ENCODE results near the gene FIZ1.

Gene FIZ1

DNA sequence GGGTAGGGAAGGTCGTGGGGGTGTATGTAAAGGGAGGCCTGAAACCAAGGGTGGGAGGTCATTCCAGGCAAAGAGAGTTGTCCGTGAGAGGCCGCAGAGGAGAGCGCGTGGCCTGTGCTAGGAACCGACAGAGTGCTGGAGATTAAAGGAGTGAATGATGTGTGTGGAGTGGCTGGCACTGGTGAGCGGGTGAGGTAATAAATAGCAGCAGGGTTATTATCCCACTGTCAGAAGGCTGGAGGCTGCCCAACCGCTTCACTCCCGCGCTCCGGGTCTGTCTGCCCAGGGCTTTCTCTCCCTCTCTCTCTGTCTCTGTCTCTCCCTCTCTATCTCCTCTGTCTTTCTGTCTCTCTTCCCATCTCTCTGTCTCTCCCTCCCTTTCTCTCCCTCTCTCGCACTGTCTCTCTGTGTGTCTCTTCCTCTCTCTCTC, 36.0 kb downstream of the FIZ1 start:
- no peak overlapping the region for H3K27ac Mint-ChIP-seq
- peaks cover 13% of the 10 kb centered on the region for H3K27me3 Mint-ChIP-seq
- DNase-seq (no peak), ATAC-seq (no peak)
- peaks cover 5% of the 10 kb centered on the region for H3K9me3 Mint-ChIP-seq
- no peaks in the 10 kb centered on the region for H3K36me3 Mint-ChIP-seq (ENCODE audit: low read depth)
- no peaks in the 10 kb centered on the region for H3K4me1 Mint-ChIP-seq
- H3K4me3 Mint-ChIP-seq: no peak overlapping the region

DNA sequence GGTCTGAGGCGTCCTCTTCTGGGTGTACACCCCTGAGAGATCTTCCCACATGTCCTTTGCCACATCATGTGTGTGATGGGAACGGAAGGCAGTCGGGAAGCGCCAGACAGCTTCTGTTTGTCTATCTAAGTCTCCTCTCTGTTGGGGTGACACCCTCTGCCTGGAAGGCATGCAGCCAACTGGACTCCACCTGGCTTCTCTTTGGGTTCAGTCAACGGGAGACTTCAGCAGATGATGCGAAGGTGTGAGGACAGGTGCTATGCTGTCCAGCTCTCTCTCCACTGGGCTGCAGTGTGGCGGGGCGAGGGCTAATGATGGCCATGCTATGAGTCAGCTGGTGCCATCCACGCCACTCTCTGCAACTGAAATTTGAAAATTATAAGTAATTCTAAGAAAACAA, 39.6 kb downstream of the FIZ1 start:
- H3K4me1 Mint-ChIP-seq: no peaks in the 10 kb centered on the region
- H3K4me3 Mint-ChIP-seq: no peak overlapping the region
- DNase-seq: no peak
- H3K9me3 Mint-ChIP-seq: peaks cover 5% of the 10 kb centered on the region
- no peaks in the 10 kb centered on the region for H3K36me3 Mint-ChIP-seq (ENCODE audit: low read depth)
- no peak overlapping the region for H3K27ac Mint-ChIP-seq
- ATAC-seq: no peak
- peaks cover 7% of the 10 kb centered on the region for H3K27me3 Mint-ChIP-seq

DNA sequence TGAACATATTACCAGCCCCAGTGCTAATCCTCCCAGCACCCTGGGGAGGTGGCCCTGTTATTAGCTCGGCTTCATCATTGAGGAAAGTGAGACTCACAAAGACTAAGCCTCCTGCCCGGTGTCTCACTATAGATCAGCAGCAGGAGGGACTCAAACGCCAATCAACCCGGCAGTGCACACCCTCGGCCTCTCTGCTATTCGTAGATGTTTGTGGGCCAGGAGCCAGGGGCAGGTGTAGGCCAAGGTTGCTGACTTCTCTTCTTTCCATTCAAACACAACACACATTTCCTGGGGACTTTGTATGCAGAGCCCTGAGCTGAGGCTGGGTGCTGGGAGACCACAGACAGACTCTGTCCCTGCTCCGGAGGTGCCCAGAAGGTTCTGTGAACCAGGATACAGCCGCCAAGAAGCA, 44.6 kb downstream of the FIZ1 start:
- no peak overlapping the region for H3K27ac Mint-ChIP-seq
- H3K36me3 Mint-ChIP-seq (ENCODE audit: low read depth): no peaks in the 10 kb centered on the region
- no peaks in the 10 kb centered on the region for H3K9me3 Mint-ChIP-seq
- H3K4me3 Mint-ChIP-seq: no peak overlapping the region
- no peaks in the 10 kb centered on the region for H3K4me1 Mint-ChIP-seq
- peaks cover 3% of the 10 kb centered on the region for H3K27me3 Mint-ChIP-seq
- no peak for ATAC-seq
- DNase-seq: no peak

DNA sequence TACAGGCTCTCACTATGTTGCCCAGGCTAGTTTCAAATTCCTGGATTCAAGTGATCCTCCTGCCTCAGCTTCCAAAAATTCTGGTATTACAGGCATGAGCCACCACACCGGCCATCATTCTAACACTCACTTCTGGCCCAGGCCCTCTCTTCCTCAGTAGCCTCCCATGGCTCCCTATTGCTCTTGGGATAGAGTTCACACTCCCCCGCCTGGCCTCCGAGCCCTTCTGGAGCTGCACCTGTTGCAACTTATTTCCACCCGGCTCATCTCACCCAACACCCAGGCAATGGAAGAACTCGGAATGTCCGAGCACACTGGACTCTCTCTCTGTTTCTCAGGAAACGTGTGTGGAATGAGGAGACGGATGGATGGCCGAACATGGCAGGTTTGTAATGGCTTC, 45.0 kb downstream of the FIZ1 start:
- no peak for ATAC-seq
- H3K36me3 Mint-ChIP-seq (ENCODE audit: low read depth): no peaks in the 10 kb centered on the region
- H3K9me3 Mint-ChIP-seq: no peaks in the 10 kb centered on the region
- no peak overlapping the region for H3K27ac Mint-ChIP-seq
- no peak for DNase-seq
- peaks cover 3% of the 10 kb centered on the region for H3K27me3 Mint-ChIP-seq
- H3K4me1 Mint-ChIP-seq: no peaks in the 10 kb centered on the region
- H3K4me3 Mint-ChIP-seq: no peak overlapping the region

DNA sequence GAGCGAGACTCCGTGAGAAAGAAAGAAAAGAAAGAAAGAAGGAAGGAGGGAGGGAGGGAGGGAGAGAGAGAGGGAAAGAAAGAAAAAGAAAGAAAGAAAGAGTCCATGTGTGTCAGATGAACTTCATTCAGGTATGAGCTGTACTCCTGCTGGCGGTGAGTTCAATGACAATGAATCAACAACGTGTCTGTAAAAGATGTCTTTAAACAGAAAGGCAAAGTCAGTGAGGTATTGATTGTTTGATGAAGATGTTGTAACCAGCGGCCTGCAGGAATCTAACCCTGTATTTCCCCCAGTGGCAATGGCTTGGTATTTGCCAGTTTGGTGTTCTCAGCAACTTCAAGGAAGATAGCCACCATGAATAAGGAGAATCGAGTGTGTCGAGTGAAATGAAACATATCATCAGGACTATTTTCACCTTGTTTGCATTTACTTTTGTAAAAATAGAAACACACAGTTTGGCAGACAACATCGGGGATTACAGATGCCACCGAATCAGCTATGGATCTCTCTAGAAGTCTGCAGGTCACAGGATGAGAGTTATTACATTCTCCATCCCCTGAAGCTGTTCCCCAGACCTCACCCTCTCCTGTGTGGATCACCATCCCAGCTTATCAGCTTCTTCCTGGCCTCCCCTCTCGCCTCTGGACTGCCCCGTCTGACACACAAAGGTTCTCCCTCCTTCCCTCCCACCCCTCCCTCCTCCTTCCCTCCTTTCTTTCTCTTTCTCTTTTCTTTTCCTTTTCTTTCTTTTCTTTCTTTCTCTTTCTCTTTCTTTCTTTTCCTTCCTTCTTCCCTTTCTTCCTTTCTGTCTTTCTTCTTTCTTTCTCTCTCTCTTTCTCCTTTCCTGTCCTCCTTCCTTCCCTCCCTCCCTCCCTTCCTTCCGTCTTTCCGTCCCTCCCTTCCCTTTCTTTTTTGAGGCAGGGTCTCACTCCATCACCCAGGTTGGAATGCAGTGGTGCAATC, 45.8 kb downstream of the FIZ1 start:
- Mint-ChIP-seq H3K36me3 (ENCODE audit: low read depth) (no peaks in the 10 kb centered on the region), H3K27me3 (peaks cover 3% of the 10 kb centered on the region), H3K4me1 (no peaks in the 10 kb centered on the region), H3K27ac (no peak overlapping the region), H3K4me3 (no peak overlapping the region), H3K9me3 (no peaks in the 10 kb centered on the region)
- no peak for ATAC-seq
- DNase-seq: no peak

DNA sequence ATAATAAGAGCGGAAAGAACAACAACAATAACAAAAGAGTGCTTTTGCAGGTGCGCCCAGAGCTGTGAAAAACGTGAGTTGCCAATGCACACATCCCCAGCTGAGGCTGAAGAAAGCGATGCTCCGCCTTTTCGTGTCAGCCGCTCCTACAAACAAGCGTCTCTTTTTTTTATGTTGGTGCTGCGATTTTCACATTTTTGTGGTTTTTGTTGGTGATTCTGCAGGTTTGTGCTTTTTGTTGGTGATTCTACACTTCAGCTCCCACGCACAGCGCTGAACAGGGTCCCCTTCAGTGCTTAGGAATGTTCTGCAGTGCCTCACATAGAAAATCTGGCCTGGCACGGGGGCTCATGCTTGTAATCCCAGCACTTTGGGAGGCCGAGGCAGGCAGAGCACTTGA, 46.7 kb downstream of the FIZ1 start:
- Mint-ChIP-seq H3K4me1 (no peaks in the 10 kb centered on the region), H3K27me3 (peaks cover 12% of the 10 kb centered on the region), H3K36me3 (ENCODE audit: low read depth) (no peaks in the 10 kb centered on the region), H3K9me3 (no peaks in the 10 kb centered on the region), H3K4me3 (no peak overlapping the region), H3K27ac (no peak overlapping the region)
- no peak for DNase-seq
- ATAC-seq: no peak

DNA sequence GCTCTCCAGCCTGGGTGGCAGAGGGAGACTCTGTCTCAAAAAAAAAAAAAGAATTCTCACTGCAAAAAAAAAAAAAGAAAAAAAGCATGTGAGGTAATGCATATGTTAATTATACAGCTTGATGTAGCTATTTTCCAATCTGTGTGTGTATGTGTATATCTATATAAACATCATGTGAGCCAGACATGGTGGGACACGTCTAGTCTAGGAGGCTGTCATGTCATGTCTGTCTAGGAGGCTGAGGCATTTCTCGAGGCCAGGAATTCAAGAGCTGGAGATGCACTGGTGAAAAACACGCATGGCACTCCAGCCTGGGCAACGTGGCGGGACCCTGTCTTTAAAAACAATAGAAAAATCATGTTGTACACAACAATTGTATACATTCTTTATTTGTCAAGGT, 47.1 kb downstream of the FIZ1 start:
- ATAC-seq: no peak
- Mint-ChIP-seq H3K4me1 (peaks cover 2% of the 10 kb centered on the region), H3K4me3 (no peak overlapping the region), H3K27me3 (peaks cover 15% of the 10 kb centered on the region), H3K9me3 (no peaks in the 10 kb centered on the region), H3K27ac (no peak overlapping the region), H3K36me3 (ENCODE audit: low read depth) (no peaks in the 10 kb centered on the region)
- DNase-seq: no peak

DNA sequence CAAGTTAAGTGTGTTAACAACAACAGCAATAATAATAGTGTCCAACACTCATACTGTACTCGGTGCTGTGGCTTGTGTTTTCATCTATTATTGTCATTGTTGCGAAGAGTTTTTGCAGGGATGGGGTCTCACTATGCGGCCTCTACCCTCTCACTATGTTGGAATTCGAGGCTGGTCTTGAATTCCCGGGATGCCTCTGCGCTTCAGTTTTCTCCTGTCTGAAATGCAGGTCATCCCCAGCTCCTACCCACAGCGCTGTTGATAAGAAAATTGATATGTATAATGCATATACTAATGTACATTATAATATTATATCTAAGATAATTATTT, 49.0 kb downstream of the FIZ1 start:
- Mint-ChIP-seq H3K4me1 (peaks cover 3% of the 10 kb centered on the region), H3K27me3 (peaks cover 21% of the 10 kb centered on the region), H3K36me3 (ENCODE audit: low read depth) (no peaks in the 10 kb centered on the region), H3K4me3 (no peak overlapping the region), H3K9me3 (no peaks in the 10 kb centered on the region), H3K27ac (no peak overlapping the region)
- ATAC-seq (no peak), DNase-seq (no peak)

DNA sequence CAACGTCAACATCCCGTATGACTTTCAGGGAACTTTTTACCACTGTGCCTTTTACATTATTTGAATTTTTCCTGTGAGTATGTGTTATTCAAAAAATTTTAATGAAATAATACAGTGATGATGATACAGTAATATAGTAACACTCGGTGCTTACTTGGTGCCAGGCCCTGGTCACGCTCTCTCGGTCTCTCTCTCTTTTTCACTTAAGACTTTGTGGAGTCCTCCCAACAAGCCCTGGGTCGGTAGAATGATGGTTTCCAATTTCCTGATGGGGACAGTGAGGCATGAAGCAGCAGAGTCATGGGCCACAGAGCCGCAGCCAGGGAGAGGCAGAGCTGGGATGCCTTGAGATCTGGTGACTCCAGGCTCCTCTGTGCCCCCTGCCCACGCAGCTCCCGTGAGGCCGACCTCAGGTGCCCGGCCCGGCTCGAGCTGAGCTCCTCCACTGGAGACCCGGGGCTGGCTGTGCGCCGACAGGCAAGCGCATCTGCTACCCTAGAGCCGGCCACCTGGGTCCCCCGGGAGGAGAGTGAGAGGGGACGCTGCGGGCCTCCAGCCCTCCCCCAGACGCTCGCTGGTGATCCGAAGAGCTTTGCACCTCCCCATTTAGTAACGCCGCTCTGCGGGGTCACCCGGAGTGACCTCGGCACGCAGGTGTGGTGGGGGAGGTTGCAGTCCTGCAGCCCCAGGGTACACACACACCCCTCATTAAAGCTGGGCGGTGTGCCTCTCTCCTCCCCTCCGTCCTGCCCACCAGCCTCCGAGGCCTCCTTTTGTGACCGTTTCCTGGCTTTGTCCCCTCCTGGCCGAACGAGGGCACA, 49.6 kb downstream of the FIZ1 start:
- DNase-seq: no peak
- Mint-ChIP-seq H3K36me3 (ENCODE audit: low read depth) (no peaks in the 10 kb centered on the region), H3K4me1 (peaks cover 3% of the 10 kb centered on the region), H3K9me3 (no peaks in the 10 kb centered on the region), H3K4me3 (no peak overlapping the region), H3K27ac (no peak overlapping the region), H3K27me3 (peaks cover 21% of the 10 kb centered on the region)
- no peak for ATAC-seq

DNA sequence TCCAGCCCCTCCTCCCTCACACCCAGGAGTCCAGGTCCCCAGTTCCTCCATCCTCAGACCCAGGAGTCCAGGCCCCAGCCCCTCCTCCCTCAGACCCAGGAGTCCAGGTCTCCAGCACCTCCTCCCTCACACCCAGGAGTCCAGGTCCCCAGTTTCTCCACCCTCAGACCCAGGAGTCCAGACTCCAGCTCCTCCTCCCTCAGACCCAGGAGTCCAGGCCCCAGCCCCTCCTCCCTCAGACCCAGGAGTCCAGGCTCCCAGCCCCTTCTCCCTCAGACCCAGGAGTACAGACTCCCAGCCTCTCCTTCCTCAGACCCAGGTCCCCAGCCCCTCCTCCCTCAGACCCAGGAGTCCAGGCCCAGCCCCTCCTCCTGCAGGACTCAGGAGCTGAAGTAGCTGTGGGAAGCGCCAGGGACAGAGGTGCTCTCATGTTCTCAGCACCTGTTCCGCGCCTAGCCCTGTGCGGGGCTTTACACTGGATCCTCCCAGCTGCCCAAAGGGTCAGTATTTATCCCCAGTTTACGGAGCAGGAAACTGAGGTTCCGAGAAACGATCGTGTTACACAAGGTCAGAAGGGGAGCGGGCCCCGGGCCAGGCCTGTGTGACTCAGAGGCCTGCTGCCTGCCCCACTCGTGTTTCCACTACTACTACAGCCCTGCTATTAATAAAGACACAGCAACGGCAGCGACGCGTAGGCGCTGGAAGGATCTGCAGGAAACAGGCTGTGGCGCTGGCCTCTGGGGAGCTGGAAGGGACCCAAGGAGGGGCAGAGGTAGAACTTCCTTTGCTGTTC, 52.3 kb downstream of the FIZ1 start:
- ATAC-seq (no peak), DNase-seq (no peak)
- H3K27me3 Mint-ChIP-seq: peaks cover 18% of the 10 kb centered on the region
- no peak overlapping the region for H3K4me3 Mint-ChIP-seq
- peaks cover 3% of the 10 kb centered on the region for H3K4me1 Mint-ChIP-seq
- H3K36me3 Mint-ChIP-seq (ENCODE audit: low read depth): no peaks in the 10 kb centered on the region
- H3K9me3 Mint-ChIP-seq: no peaks in the 10 kb centered on the region
- H3K27ac Mint-ChIP-seq: no peak overlapping the region

DNA sequence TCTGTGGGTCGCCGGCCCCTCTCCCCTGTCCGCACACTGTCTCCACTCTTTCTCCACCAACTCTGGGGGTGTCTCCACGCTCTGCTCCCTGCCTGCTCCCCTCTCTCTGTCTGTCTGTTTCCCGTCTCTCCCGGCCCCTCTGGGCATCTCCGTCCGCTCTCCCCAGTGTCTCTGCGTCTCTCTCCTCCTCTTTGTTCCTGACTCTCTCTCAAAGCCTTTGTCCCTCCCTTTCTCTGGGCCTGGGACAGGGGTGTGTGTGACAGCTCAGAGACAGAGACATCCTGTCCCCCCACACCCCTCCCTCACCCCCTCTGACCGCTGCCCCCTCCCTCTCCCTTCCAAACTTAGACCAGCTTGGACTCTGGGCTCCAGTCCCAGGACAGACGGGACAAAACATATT, 53.3 kb downstream of the FIZ1 start:
- peaks cover 18% of the 10 kb centered on the region for H3K27me3 Mint-ChIP-seq
- DNase-seq: no peak
- no peaks in the 10 kb centered on the region for H3K9me3 Mint-ChIP-seq
- no peak for ATAC-seq
- no peak overlapping the region for H3K27ac Mint-ChIP-seq
- H3K36me3 Mint-ChIP-seq (ENCODE audit: low read depth): no peaks in the 10 kb centered on the region
- H3K4me1 Mint-ChIP-seq: peaks cover 3% of the 10 kb centered on the region
- no peak overlapping the region for H3K4me3 Mint-ChIP-seq

DNA sequence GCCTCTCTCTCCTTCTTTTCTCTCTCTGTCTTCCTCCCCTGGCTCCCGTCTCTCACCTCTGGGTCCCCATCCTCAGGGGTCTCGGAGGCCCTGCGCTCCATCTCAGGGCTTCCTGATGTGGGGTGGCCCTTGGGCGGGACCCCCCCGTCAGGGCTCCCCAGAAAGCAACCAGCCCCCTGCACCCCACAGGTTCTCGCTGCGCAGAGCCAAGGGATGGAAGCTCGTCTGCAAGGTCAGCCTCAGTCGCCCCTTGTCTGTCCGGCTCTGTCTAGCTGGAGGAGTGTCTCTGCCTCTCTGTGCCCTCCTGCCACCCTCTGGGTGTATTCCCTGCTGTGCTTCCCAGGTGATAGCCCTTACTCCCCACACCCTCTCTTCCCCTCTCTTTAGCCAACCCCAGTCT, 53.9 kb downstream of the FIZ1 start, which contains the start of gene SBK3:
Gene SBK3, minus strand, starts transcription at position 101 of the 400 bp plus-strand sequence. Its CDS starts 0 bp downstream, at position 101.
- H3K27ac Mint-ChIP-seq: no peak within 1 kb of the TSS
- peaks cover 18% of the 10 kb centered on the region for H3K27me3 Mint-ChIP-seq
- H3K4me1 Mint-ChIP-seq: peaks cover 3% of the 10 kb centered on the region
- H3K36me3 Mint-ChIP-seq (ENCODE audit: low read depth): no peaks in the 10 kb centered on the region
- H3K4me3 Mint-ChIP-seq: no peak within 1 kb of the TSS
- no peaks in the 10 kb centered on the region for H3K9me3 Mint-ChIP-seq
- ATAC-seq: no peak
- DNase-seq: no peak

DNA sequence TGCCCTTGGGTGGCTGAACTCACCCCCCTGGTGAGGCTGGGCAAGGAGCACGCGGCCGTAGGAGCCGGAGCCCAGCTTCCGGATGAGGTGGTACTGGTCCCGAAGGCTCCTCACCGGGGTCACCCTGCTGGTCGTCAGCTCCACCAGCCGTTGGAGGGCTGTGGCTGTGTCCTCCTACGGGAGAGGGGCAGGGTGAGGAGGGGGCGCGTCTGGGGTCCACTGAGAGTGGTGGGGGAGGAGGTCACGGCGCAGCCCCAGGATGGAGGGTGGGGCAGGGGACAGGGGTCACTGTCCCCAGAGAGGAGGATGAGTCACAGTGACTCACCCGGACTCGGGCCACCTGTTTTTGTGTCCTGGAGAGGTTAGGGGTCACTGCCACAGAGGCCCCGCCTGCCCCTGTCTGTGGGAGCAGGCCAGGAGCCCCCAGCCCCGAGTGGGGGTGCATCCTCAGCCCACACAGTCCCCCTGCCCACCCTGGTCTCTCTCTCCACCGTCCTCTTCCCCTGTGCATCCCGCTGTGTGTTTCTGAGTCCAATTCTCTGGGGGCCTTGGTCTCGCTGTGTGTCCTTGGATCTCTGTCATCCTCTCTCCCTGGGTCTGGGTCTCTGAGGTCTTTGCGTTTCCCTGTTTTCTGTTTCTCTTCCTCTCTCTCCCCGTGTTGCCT, 54.4 kb downstream of the FIZ1 start:
- H3K36me3 Mint-ChIP-seq (ENCODE audit: low read depth): no peaks in the 10 kb centered on the region
- H3K4me3 Mint-ChIP-seq: no peak overlapping the region
- ATAC-seq: no peak
- no peak for DNase-seq
- peaks cover 18% of the 10 kb centered on the region for H3K27me3 Mint-ChIP-seq
- no peak overlapping the region for H3K27ac Mint-ChIP-seq
- H3K9me3 Mint-ChIP-seq: no peaks in the 10 kb centered on the region
- peaks cover 3% of the 10 kb centered on the region for H3K4me1 Mint-ChIP-seq

DNA sequence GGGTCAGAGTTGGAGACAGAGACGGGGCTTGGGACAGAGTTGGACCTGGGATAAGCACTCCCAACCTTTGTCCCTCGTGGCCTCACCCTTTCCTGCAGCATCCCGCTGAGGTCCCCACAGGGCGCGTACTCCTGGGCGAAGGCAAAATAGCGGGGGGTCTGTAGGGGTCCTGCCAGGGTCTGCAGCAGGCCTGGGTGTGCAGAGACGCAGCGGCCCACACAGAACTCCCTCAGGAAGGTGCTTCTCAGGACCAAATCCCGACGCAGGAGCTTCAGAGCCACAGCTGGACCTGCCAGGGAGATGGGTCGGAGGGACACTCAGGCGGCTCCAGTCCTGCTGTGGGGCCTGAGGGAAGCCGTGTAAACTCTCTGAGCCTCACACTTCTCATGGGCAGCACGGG, 55.3 kb downstream of the FIZ1 start:
- Mint-ChIP-seq H3K27ac (no peak overlapping the region), H3K4me3 (no peak overlapping the region), H3K4me1 (peaks cover 3% of the 10 kb centered on the region), H3K9me3 (no peaks in the 10 kb centered on the region), H3K27me3 (peaks cover 18% of the 10 kb centered on the region), H3K36me3 (ENCODE audit: low read depth) (no peaks in the 10 kb centered on the region)
- ATAC-seq: no peak
- DNase-seq: no peak

Data from activated naive CD8-positive, alpha-beta T cell treated with anti-CD3 and anti-CD28 coated beads, Interleukin-2, amount 50 U/mL, for 24 hours (primary cell).